Measurements from ENCODE around the gene FYN. TPM values are rescaled to one million over a fixed set of nuclear protein-coding genes. Genes with fewer than 3 reads are reported as not detected.

Gene FYN
- total RNA-seq, 1 experiment from 2014 or later = 7.2 TPM

- Mint-ChIP-seq H3K27ac (ENCODE audit: unreplicated experiment) (no peak overlapping the region), H3K36me3 (ENCODE audit: insufficient read depth, unreplicated experiment) (no peaks in the 10 kb centered on the region), H3K4me1 (ENCODE audit: low read depth, unreplicated experiment) (peaks cover 17% of the 10 kb centered on the region), H3K9me3 (ENCODE audit: unreplicated experiment) (no peaks in the 10 kb centered on the region), H3K27me3 (ENCODE audit: insufficient read depth, unreplicated experiment) (no peaks in the 10 kb centered on the region), H3K4me3 (ENCODE audit: unreplicated experiment) (no peak overlapping the region)
- no peaks in the 10 kb centered on the region for H3K9me3 ChIP-seq
- H3K27me3 ChIP-seq (replicated peaks; ENCODE audit: control insufficient read depth, insufficient read depth, low read length) = no peaks in the 10 kb centered on the region
- H3K4me3 ChIP-seq (ENCODE audit: low read depth, low read length) = no peak overlapping the region
- BruUV-seq (replicated peaks) = no TSS peak
- ChIA-PET CTCF (interaction anchor here (0.6 kb wide), 1 partner anchor 476 kb away, joined by 3 read pairs; no protein-coding TSS in a partner anchor), POLR2A (no interaction called here)
- intact Hi-C loops (cut with micrococcal nuclease; ENCODE audit: unreplicated experiment) = no loop called here
- TF ChIP-seq CTCF (IDR thresholded peaks at IDR 0.05; ENCODE audit: insufficient read depth in 1 of 2, low read depth in 1 of 2, low read length in 1 of 2, severe bottlenecking in 1 of 2, unreplicated experiment in 1 of 2) = no peak
- peaks cover 31% of the 10 kb centered on the region for H3K4me1 ChIP-seq
- DNase-seq = no peak
- H3K36me3 ChIP-seq (ENCODE audit: control insufficient read depth, insufficient read depth, low read length) = no peaks in the 10 kb centered on the region
Measured at GRCh38 chr6:111673532-111673931, 199.7 kb downstream of the FYN start.

DNA sequence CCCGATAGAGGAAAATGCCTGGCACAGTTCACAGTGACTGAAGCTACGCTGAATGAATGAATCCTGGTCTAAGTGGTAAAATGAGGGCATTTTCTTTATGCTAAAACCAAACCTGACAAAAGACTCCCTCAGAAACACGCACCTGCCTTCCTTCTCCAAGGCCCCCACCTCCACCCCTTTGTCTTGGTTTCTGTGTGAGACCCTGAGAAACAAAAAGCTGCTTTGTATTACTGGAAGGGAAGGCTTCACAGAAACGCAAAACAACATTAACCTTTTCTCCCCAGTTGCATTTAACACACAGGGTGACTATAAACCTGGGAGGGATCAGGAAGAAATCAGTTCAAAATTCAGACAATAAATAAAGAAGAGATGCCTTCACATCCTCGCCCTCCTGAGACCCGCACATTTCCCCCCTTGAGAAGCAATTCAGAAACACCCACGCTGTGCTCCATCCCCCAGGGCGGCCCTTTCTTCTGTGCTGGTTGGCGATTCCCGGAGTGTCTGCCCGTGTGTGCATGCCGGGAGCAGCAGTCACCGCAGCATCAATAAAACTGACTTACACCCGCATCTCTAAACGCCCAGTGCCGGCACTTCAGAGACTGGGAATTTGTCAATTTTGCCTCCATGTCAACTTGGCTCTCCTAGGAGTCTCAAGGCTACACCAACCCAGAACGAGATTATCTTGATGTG, 200.3 kb downstream of the FYN start:
- POLR2A ChIA-PET = no interaction called here
- Mint-ChIP-seq H3K27ac (ENCODE audit: unreplicated experiment) (no peak overlapping the region), H3K9me3 (ENCODE audit: unreplicated experiment) (no peaks in the 10 kb centered on the region), H3K36me3 (ENCODE audit: insufficient read depth, unreplicated experiment) (no peaks in the 10 kb centered on the region), H3K4me1 (ENCODE audit: low read depth, unreplicated experiment) (peaks cover 21% of the 10 kb centered on the region), H3K27me3 (ENCODE audit: insufficient read depth, unreplicated experiment) (no peaks in the 10 kb centered on the region), H3K4me3 (ENCODE audit: unreplicated experiment) (no peak overlapping the region)
- Histone ChIP-seq H3K4me3 (ENCODE audit: low read depth, low read length) (no peak overlapping the region), H3K9me3 (no peaks in the 10 kb centered on the region), H3K4me1 (peaks cover 28% of the 10 kb centered on the region), H3K36me3 (ENCODE audit: control insufficient read depth, insufficient read depth, low read length) (no peaks in the 10 kb centered on the region), H3K27me3 (replicated peaks; ENCODE audit: control insufficient read depth, insufficient read depth, low read length) (no peaks in the 10 kb centered on the region)
- no peak for TF ChIP-seq CTCF (IDR thresholded peaks at IDR 0.05; ENCODE audit: insufficient read depth in 1 of 2, low read depth in 1 of 2, low read length in 1 of 2, severe bottlenecking in 1 of 2, unreplicated experiment in 1 of 2)
- intact Hi-C loops (cut with micrococcal nuclease; ENCODE audit: unreplicated experiment) = no loop called here
- CTCF ChIA-PET = interaction anchor here (0.6 kb wide), 1 partner anchor 476 kb away, joined by 3 read pairs; no protein-coding TSS in a partner anchor
- no TSS peak for BruUV-seq (replicated peaks)
- no peak for DNase-seq

- Histone ChIP-seq H3K36me3 (ENCODE audit: control insufficient read depth, insufficient read depth, low read length) (no peaks in the 10 kb centered on the region), H3K4me1 (no peaks in the 10 kb centered on the region), H3K9me3 (no peaks in the 10 kb centered on the region), H3K4me3 (ENCODE audit: low read depth, low read length) (no peak overlapping the region), H3K27me3 (replicated peaks; ENCODE audit: control insufficient read depth, insufficient read depth, low read length) (no peaks in the 10 kb centered on the region)
- intact Hi-C loops (cut with micrococcal nuclease; ENCODE audit: unreplicated experiment) = no loop called here
- ChIA-PET POLR2A (no interaction called here), CTCF (no interaction called here)
- BruUV-seq (replicated peaks) = no TSS peak
- TF ChIP-seq CTCF (IDR thresholded peaks at IDR 0.05; ENCODE audit: insufficient read depth in 1 of 2, low read depth in 1 of 2, low read length in 1 of 2, severe bottlenecking in 1 of 2, unreplicated experiment in 1 of 2) = no peak
- Mint-ChIP-seq H3K4me3 (ENCODE audit: unreplicated experiment) (no peak overlapping the region), H3K27ac (ENCODE audit: unreplicated experiment) (no peak overlapping the region), H3K9me3 (ENCODE audit: unreplicated experiment) (no peaks in the 10 kb centered on the region), H3K27me3 (ENCODE audit: insufficient read depth, unreplicated experiment) (no peaks in the 10 kb centered on the region), H3K4me1 (ENCODE audit: low read depth, unreplicated experiment) (peaks cover 19% of the 10 kb centered on the region), H3K36me3 (ENCODE audit: insufficient read depth, unreplicated experiment) (no peaks in the 10 kb centered on the region)
- DNase-seq = no peak
Measured at GRCh38 chr6:111669326-111669725, 203.9 kb downstream of the FYN start.
